ENCODE results near the gene GYPA.
"Not testable (repeated sequence)": the region's sequence is repeated elsewhere in the genome, so short reads cannot be mapped to it uniquely, and the experiment has no call there.

GYPA gene

DNA sequence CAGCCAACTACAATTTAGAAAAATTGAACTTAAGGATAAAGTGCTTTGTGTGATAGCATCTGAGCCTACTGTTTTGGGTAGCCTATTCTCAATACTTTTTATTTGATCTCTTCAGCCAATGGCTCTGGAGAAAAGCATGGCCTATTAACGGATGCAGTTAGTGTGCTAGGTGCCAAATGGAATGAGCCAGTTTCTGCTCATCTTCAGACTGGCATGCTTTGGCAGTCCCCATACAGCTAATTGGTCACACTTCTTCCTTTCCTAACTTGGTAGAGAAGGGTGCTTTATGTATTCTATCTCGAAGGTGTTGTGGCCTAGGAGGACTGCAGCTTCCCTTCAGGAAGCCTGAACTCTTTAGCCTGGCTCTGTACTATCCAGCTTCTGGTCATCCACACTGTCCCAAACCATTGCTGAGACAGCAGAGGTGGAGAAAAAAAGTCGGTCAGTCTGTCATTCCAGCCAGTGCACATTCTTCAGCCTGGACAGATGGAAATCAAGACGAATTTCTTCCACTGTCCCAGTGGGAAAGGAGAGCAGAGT, 11.1 kb downstream of the GYPA start:
- not testable (repeated sequence) for DNase-seq (ENCODE audit: low read depth in 3 of 3)

DNA sequence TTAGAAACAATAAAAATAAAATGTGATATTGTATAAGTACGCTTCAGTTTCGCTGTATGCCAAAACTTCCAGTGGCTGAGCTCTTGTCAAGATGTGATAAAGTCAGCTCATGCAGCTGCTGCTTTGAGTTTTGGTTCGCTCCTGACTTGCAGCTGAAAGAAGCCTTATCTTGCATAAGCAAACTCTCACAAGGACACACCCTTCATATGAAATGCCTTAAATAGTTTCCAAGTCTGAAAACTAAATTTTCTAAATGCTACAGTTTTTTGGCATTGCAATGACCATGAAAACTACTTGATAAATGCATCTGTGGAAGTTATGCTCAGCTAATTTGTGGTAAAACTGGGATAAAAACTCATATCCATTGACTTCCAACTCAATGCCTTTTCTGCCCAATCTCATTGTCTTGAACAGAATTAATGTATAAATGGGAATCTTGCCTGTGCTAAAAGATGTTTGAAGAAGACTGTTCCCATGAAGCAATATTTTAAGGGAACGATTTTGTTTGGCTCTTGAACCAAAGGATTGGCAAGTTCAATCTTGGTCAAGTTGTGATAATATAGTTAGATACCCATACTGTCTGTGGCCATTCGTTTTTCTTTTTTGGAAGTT, 11.7 kb downstream of the GYPA start:
- not testable (repeated sequence) for DNase-seq (ENCODE audit: low read depth in 3 of 3)

DNA sequence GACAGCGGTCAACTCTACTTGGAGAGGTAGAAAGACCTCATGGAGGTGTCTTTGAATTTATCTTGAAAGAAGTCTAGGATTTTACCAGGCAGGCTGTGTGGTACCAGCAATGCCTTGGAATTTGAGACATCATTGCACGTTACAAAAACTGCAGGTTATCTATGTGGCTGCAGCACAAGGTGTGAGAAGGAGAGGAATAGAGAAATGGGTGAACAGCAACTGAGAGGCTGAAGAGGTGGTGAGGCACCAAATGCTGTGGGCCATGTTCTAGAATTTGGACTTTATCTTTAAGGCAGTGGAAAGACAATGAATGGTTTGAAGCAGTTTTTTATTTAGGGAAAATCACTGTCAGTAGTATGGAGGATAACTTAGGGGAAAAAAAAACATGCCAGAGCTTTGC, 15.4 kb downstream of the GYPA start:
- not testable (repeated sequence) for DNase-seq (ENCODE audit: low read depth in 3 of 3)

DNA sequence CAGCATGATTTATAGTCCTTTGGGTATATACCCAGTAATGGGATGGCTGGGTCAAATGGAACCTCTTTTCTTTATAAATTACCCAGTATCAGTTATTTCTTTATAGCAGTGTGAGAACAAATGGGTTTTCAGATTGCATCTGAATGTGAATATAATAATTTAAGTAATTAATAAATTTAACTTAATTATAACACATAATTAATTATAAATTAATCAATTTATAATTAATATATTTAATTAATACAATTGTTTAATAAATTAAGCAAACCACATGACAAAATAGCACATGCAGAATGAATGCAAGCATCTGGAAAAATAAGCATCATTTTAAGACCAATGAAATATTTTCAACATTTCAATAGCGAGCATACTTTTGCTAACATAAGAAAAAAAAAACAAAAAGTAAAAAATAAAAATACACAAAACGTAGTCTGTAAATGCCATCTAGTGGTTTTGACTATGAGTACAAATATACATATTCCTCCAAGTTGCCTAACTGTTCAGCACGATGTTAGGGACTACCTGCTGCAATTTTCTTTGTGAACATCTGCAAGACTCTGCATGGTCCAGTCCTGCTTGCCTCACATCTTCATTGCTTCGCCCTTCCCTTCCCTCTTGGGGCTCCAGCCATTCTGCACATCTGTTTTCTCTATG, 16.4 kb downstream of the GYPA start:
- not testable (repeated sequence) for DNase-seq (ENCODE audit: low read depth in 3 of 3)

DNA sequence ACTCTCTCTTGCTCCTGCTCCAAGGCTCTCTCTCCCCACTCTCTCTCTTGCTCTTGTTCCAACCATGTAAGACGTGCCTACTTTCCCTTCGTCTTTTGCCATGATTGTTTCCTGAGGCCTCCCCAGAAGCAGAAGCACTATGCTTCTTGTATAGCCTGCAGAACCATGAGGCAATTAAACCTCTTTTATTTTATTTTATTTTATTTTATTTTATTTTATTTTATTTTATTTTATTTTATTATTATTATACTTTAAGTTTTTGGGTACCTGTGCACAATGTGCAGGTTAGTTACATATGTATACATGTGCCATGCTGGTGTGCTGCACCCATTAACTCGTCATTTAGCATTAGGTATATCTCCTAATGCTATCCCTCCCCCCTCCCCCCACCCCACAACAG, 17.2 kb downstream of the GYPA start:
- DNase-seq (ENCODE audit: low read depth in 3 of 3), result not testable (repeated sequence)

DNA sequence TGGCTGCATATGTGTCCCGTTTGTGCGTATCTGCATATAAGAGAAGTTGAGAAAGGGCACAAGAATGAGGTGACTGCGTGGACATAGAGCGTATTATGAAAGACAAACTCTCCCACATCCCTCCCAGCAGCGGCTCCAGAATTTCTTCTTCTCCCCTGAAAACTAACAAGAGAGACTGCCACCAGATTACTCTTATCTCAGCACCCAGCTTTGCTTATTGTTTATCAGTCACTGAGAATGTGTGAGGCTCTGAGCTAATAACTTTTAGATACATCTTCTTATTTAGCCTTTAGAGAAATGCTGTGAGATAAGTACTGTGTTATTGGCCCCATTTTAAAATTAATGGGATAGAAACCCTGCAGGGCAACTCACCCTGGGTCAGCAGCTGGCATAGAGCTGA, 20.8 kb downstream of the GYPA start:
- DNase-seq (ENCODE audit: low read depth in 3 of 3), result not testable (repeated sequence)

DNA sequence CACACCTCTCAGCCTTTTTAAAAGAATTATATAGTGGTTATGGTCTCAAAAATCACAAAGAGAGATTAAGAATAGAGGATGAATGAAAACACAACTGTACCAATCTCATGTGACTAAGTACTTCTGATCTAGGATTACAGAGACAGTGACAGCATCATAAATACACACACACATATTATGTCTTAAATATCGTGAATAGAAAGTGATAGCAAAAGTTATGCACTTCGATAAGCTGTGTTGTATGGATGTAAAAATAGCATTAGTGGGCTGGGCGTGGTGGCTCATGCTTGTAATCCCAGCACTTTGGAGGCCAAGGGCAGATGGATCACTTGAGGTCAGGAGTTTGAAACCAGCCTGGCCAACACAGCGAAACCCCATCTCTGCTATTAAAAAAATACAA, 25.0 kb downstream of the GYPA start:
- no peak for DNase-seq (ENCODE audit: low read depth in 3 of 3)

DNA sequence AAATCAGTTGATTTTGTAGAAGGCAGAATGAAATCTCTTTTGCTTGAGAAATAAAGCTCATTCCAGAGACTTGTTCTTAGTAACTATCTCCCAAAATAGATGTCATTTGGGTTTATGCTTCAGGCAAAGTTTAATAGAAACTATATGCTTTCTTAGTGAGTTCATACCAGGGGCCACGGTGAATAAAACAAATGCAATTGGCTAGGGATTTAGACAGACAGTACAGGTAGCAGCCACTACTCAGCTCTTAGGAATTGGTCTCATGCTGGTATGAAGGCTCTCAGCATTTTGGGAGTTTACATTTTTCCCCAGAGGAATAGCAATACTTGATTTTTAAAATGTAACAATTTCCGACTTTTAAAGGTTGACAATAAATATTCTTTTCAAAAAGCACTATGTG, 27.0 kb downstream of the GYPA start:
- no peak for DNase-seq (ENCODE audit: low read depth in 3 of 3)

DNA sequence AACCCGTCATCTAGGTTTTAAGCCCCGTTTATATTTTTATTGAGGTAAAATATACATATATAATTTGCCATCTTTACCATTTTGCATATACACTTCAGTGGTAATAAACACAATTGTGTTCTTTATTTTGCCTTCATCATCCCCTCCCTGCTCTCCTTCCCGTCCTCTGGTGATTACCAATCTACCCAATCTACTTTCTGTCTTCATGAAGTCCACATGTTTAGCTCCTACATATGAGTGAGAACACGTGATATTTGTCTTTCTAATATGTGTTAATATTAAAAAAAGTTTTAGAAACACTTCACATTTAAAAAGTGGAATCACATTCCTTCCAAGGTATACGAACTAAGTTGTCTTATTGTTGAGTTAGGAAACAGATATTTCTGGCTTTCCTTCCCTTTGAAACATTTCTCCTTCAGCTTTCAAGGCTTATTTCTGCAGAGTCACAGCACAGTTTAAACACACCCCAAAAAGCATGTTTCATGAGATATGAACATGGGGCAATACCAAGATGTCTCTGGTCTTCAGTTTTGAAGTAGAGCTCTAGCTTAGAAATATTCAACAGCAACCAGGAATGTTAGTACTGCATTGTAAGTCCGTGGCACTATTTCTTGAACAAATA, 35.9 kb downstream of the GYPA start:
- DNase-seq (ENCODE audit: low read depth in 3 of 3), result no peak

DNA sequence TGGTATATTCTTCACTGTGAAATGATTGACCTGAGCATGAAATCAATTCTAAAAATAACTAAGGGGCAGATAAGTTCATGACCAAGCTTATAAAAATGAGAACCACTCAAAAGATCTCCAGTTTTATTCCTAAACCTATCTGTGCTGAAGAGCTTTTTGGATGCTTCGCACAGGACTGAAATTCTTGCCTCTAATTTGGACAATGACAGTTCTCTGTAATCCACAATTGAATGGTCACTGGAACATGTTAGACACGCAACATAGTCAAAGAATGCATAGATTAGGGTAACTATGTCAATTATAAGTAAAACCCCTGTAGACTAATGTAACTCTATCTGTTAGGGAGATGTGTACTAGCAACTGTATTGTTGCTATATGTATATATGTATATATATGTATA, 42.7 kb downstream of the GYPA start:
- not testable (repeated sequence) for DNase-seq (ENCODE audit: low read depth in 3 of 3)

DNA sequence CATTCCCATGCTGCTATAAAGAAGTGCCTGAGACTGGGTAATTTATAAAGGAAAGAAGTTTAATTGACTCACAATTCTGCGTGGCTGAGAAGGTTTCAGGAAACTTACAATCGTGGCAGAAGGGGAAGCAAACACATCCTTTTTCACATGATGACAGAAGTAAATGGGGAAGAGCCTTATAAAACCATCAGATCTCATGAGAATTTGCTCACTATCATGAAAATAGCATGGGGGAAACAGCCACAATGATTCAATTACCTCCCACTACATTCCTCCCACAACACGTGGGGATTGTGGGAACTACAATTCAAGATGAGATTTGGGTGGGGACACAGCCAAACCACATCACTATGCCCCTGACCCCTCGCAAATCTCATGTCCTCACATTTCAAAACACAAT, 46.5 kb downstream of the GYPA start:
- not testable (repeated sequence) for DNase-seq (ENCODE audit: low read depth in 3 of 3)

DNA sequence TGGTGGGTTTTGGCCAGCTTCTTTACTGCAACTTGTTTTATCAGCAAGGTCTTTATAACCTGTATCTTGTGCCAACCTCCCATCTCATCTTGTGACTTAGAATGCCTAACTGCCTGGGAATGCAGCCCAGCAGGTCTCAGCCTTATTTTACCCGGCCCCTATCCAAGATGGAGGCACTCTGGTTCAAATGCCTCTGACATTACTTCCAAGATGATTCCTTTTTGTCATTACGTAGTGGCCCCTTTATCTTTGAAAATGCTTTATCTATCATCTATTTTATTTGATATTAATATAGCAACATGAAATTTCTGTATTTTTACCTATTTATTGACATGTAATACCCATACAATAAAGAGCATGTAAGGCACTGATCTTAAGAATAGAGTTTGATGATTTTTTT, 49.3 kb downstream of the GYPA start:
- not testable (repeated sequence) for DNase-seq (ENCODE audit: low read depth in 3 of 3)

DNA sequence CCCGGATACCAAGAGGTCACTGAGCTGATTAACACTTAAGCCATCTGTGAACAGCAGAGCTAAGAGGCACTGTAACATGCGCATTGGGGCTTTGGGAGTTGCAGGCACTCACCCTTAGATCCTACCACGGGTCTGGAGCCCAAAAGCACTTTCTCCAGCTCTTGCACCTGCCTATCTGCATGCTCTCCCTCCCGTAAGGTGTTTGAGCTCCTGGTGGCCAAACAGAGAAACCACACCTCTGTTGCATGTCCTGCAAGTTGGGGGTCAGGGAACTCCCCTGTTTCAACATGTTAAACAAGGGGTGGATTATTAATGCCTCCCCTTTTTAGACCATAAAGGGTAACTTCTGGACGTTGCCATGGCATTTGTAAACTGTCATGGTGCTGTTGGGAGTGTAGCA, 49.8 kb downstream of the GYPA start:
- no peak for DNase-seq (ENCODE audit: low read depth in 3 of 3)

DNA sequence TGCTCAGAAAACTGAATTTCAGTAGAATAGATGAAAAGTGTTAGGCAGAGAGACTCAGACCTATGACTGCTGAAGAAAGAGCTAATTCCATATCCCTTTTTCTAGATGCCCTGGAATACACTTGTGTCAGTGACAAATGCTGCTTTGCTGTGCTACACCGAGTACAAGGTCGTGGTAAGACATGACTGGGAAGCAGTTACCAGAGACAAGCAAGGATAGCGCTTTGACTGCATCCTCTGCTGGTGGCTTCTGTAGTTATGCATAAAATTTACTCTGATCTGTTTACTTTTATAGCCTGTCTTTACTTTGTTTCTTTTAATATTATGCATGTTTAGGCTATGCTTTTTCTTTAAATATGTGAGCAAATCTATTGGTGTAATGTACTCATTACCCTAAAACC, 58.5 kb downstream of the GYPA start:
- not testable (repeated sequence) for DNase-seq (ENCODE audit: low read depth in 3 of 3)

DNA sequence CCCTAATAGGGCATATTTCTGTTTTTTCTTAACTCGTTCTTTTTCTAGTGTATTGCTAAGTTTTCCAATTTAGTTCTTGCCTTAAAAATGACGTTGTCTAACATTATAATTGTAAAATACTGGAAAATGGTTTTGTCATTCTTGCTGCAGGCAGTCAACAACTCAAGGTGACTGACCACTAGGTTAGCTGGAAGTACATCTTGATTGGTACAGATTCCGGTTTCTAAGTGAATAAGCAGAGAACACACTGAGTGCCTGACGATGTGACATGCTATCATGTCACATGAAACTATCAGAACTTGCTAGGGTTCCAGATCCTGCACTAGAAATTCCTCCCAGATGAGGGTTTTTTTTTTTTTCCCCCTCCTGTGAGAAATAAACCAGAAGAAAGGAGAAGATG, 60.4 kb downstream of the GYPA start:
- DNase-seq (ENCODE audit: low read depth in 3 of 3), result not testable (repeated sequence)

DNA sequence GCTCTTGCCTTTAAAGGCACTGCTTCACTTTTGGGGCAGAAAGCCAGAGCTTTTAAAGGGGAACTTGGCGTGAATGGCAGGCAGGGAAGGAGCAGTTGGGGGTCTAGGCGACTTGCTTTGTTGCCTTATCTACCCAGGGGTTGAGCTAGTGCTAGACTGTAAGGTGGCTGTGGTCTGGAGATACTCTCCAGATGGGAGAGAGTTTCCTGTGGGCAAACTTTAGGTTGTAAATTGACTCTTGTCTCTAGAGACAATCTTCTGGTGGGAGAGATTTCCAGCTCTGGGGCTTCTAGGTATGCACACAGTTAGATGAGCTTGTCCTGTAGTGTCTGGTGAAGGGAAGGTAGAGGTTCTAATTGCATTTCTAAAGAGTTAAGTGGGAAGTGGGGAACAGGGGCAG, 61.8 kb downstream of the GYPA start:
- not testable (repeated sequence) for DNase-seq (ENCODE audit: low read depth in 3 of 3)

DNA sequence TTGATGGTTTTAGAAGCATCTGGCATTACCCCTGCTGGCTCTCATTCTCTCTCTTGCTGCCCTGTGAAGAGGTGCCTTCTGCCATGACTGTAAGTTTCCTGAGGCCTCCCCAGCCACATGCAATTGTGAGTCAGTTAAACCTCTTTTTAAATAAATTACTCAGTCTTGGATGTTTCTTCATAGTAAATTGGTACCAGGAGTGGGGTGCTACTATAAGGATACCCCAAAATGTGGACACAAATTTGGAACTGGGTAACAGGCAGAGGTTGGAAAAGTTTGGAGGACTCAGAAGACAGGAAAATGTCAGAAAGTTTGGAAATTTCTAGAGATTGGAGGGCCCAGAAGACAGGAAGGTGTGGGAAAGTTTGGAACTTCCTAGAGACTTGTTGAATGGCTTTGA, 79.0 kb downstream of the GYPA start:
- DNase-seq (ENCODE audit: low read depth in 3 of 3), result not testable (repeated sequence)

DNA sequence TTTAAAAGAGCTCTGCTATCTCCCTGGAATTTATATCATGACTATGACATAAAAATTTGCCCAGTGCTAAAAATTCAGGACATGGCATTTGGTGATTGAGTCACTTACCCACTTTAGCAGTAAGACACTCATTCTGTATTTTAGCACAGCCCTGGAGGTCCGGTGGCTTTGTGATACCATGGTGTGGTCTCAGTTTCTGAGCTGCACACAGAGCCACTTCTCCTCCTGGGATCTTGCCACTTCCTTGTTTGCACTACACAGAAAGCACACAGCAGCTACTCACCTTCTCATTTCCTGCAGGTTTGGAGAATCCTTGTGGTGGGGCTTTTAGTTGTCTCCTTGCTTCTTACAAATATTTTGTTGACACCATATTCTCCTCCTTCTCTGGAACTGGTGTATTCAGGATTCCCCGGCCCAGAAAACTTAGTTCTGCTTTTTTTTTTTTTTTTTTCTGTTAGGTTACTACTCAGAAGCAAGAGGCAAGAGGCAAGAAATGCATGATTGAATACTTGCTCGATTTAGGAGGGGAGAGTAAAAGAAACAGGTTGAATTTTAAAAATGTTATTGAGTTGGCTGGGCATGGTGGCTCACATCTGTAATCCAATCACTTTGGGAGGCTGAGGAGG, 80.2 kb downstream of the GYPA start:
- not testable (repeated sequence) for DNase-seq (ENCODE audit: low read depth in 3 of 3)

Measured in stimulated activated CD4-positive, alpha-beta T cell treated with anti-CD3 and anti-CD28 coated beads, TNF-alpha, amount 100 ng/mL, for 24 hours (primary cell).